Keratinocyte (primary cell): Measurements from ENCODE around the gene COPZ1.

Experiments used
- EZH2 ChIP-seq: IDR thresholded peaks from one replicate; pipeline ENCODE4 v1.6.1; 2012; ENCODE audit warnings: inconsistent platforms, mild to moderate bottlenecking, low read length, moderate library complexity
- TF ChIP-seq, protein P1 (sequence below), 3 experiments: IDR thresholded peaks in 1 of 3; conservative IDR thresholded peaks in 1 of 3; optimal IDR thresholded peaks in 1 of 3; 2 replicates in 2 of 3; 3 replicates in 1 of 3; pipeline versions ENCODE3 to v1.5.1; 2011; ENCODE audit warnings: low read length in 3 of 3, mild to moderate bottlenecking in 3 of 3, moderate library complexity in 2 of 3, control low read depth in 1 of 3, inconsistent platforms in 1 of 3; ENCODE audit not compliant: insufficient read depth in 2 of 3; ENCODE audit errors: extremely low read depth in 1 of 3

DNA sequence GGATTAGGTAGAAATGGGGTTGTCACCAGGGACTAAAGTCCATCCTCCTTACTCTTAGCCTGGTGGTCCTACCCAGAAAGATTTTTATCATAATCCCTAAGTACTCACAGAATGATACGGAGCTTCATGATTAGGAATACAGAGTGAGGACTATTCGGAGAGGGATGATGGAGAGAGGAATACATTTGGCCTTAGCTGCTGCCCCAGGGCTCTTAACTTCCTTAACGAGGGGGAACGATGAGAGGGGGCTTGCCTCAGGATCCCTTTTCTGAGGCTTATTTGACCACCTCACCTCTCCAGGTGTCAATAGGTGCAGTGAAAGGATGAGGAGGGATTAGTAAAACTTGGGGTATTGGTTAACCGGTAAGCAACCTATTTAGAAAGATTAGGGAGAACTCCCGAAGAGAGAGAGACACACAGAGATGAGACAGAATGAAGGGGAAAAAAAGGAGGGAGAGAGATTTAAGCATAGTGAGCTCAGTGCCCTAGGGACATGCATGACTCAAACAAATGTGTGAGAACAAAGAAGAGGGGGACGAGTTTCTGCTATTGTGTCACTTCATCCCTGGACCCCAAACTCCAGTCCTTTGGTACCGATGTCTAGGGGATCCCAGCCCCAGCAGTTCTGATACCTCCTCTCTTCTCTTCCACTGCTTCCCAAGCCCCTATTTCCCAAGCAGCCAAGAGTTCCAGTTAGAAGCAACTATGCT is 25.3 kb upstream of the COPZ1 start:
- TF ChIP-seq, protein P1, sequence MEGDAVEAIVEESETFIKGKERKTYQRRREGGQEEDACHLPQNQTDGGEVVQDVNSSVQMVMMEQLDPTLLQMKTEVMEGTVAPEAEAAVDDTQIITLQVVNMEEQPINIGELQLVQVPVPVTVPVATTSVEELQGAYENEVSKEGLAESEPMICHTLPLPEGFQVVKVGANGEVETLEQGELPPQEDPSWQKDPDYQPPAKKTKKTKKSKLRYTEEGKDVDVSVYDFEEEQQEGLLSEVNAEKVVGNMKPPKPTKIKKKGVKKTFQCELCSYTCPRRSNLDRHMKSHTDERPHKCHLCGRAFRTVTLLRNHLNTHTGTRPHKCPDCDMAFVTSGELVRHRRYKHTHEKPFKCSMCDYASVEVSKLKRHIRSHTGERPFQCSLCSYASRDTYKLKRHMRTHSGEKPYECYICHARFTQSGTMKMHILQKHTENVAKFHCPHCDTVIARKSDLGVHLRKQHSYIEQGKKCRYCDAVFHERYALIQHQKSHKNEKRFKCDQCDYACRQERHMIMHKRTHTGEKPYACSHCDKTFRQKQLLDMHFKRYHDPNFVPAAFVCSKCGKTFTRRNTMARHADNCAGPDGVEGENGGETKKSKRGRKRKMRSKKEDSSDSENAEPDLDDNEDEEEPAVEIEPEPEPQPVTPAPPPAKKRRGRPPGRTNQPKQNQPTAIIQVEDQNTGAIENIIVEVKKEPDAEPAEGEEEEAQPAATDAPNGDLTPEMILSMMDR (optimal IDR thresholded peaks at IDR 0.05 in 1 of 3, IDR thresholded peaks at IDR 0.05 in 1 of 3, conservative IDR thresholded peaks at IDR 0.05 in 1 of 3; ENCODE audit: extremely low read depth in 1 of 3, insufficient read depth in 2 of 3, low read length in 3 of 3): no peak
- TF ChIP-seq EZH2: no peak
